ENCODE results near the gene LRMDA. TPM values are rescaled to one million over a fixed set of nuclear protein-coding genes. Genes with fewer than 3 reads are reported as not detected.

Gene LRMDA
- total RNA-seq, 3 donors from 2014 or later, result 9.4 to 14.9 (median 10.3) TPM

- intact Hi-C loops (cut with DNase I, micrococcal nuclease), result no loop called here
- no peak for TF ChIP-seq CTCF (IDR thresholded peaks at IDR 0.05)
- Histone ChIP-seq H3K9me3 (no peaks in the 10 kb centered on the region), H3K4me3 (no peak overlapping the region), H3K36me3 (ENCODE audit: low read depth) (no peaks in the 10 kb centered on the region), H3K4me1 (ENCODE audit: low read depth) (no peaks in the 10 kb centered on the region)
- no peak for DNase-seq
- ATAC-seq, result no peak
Observed at GRCh38 chr10:76442113-76442512, 1010.7 kb downstream of the LRMDA start.

- intact Hi-C loops (cut with DNase I, micrococcal nuclease), result no loop called here
- H3K36me3 ChIP-seq (ENCODE audit: low read depth), result no peaks in the 10 kb centered on the region
- H3K9me3 ChIP-seq, result no peaks in the 10 kb centered on the region
- no peak overlapping the region for H3K4me3 ChIP-seq
- ATAC-seq, result peak; percentile 63
- no peaks in the 10 kb centered on the region for H3K4me1 ChIP-seq (ENCODE audit: low read depth)
- no peak for TF ChIP-seq CTCF (IDR thresholded peaks at IDR 0.05)
- no peak for DNase-seq
Observed at GRCh38 chr10:76444034-76444800, 1012.8 kb downstream of the LRMDA start.

- ATAC-seq, result no peak
Observed at GRCh38 chr10:76447578-76447977, 1016.2 kb downstream of the LRMDA start.

GRCh38 chr10:76451911-76452310 is 1020.5 kb downstream of the LRMDA start:
- Histone ChIP-seq H3K4me1 (ENCODE audit: low read depth) (no peaks in the 10 kb centered on the region), H3K36me3 (ENCODE audit: low read depth) (no peaks in the 10 kb centered on the region), H3K9me3 (no peaks in the 10 kb centered on the region), H3K4me3 (no peak overlapping the region)
- no peak for TF ChIP-seq CTCF (IDR thresholded peaks at IDR 0.05)
- ATAC-seq (no peak), DNase-seq (no peak)
- intact Hi-C loops (cut with DNase I, micrococcal nuclease), result no loop called here

More at GRCh38 chr10:76447578-76447977, 1016.2 kb downstream of the LRMDA start:
- Histone ChIP-seq H3K36me3 (ENCODE audit: low read depth) (no peaks in the 10 kb centered on the region), H3K4me1 (ENCODE audit: low read depth) (no peaks in the 10 kb centered on the region), H3K4me3 (no peak overlapping the region), H3K9me3 (no peaks in the 10 kb centered on the region)
- TF ChIP-seq CTCF (IDR thresholded peaks at IDR 0.05), result no peak
- intact Hi-C loops (cut with DNase I, micrococcal nuclease), result no loop called here
- no peak for DNase-seq

GRCh38 chr10:76453332-76453731 is 1021.9 kb downstream of the LRMDA start:
- Histone ChIP-seq H3K4me1 (ENCODE audit: low read depth) (no peaks in the 10 kb centered on the region), H3K9me3 (no peaks in the 10 kb centered on the region), H3K36me3 (ENCODE audit: low read depth) (no peaks in the 10 kb centered on the region), H3K4me3 (no peak overlapping the region)
- TF ChIP-seq CTCF (IDR thresholded peaks at IDR 0.05), result no peak
- no peak for ATAC-seq
- no peak for DNase-seq
- intact Hi-C loops (cut with DNase I, micrococcal nuclease), result no loop called here

Measured in mucosa of descending colon (tissue), 3 donors.